GM18861 (cell line): ENCODE measurements around the gene TSPAN33.

Experiments
- ATAC-seq: cut with Tn5 transposase; IDR thresholded peaks from one replicate; pipeline ENCODE4 v1.9.1; 2021; ENCODE audit not compliant: unreplicated experiment

Gene TSPAN33

GRCh38 chr7:129134356-129134987, 10.0 kb upstream of the TSPAN33 start:
- ATAC-seq: no peak

- peak; percentile 70 for ATAC-seq
These were observed 7.4 kb upstream of the TSPAN33 start for GRCh38 chr7:129136887-129137642.

GRCh38 chr7:129143724-129144094, 798 bp upstream of the TSPAN33 start:
- no peak for ATAC-seq

DNA sequence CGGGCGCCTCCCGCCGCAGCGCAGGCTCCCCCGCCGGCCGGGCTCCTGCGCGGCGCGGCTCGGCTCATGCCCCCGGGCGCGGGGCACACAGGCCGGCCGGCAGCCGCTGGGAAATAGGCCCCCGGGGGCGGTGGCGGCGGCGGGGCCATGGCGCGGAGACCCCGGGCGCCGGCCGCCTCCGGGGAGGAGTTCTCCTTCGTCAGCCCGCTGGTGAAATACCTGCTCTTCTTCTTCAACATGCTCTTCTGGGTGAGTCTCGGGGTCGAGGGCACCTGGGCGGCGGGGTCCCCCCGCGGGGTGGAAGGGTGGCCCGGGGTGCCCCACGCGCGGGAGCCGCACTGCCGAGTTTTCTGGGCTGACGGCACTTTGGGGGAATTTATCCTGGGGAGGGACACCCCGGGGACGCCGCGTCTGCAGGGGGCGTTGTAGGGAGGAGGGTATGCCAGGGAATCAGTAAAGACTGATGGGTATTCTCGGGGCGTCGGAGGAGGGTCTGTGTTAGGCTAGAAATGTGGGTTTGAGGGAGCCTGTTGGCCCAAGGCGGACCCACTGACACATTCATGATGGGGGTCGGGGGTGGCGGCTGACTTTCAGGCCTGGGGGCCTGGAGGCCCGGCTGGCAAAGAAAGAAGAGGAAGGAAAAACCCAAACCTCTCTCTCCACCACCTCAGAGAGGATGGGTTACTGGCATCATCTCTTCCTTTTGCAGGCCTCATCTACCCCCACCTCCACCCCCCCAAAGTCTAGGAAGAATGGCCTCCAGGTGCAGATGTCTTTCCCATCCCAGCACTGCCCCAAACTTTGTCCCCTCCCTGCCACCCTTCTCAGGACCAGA, 544 bp downstream of the TSPAN33 start:
- peak; percentile 3 for ATAC-seq

DNA sequence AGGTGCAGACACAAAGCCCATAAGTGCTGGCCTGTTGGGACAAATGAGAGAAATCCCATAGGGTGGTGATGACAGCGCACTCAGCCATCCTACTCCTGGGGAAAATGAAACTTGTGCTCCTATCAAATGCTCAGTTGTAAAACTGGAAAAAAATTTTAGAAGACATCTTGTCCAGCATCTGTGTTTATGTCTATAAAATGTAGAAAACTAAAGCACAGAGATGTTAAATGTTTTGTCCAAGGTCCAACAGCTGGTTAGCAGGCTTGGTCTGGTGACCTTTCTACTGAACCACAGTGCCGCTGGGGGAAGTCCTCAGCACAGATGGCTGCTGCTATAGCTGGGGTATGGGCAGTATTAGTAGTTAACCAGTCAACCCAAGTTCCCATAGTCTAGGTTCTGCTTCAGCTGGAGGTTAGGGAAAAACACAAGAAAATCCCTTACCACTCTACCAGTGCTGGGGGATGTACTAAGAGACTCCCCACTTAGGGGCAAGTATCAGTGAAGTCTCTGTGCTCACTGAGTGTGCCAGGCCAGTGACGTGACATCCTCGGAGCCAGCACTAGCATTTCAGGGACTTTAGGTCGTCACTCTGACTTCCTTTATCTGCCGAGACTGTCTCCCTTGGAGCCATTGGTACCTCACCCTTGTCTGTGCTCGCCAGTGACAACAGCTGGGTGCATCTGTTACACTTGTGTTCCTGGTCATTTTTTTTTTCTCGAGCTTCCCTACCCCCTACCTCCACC, 1.9 kb downstream of the TSPAN33 start:
- ATAC-seq: peak; percentile 65

DNA sequence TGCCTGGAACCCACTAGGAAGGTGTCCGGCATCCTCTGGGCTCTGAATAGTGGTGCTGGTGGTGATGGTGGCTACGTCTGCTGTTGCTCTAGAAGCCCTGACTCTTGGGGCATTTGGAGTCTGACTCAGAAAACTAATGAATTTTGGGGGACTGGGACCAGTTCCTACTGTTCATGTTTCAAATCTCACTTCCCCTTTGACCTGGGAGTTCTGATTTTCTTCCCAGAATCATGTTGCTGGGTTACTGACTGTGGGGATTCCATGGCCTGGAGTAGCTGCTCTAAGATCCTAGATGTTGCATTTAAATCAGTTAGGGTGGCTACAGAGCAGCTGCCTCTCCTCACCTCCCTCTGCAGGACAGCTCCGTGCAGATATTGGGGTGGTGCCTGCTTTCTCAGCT, 3.2 kb downstream of the TSPAN33 start:
- ATAC-seq: no peak

DNA sequence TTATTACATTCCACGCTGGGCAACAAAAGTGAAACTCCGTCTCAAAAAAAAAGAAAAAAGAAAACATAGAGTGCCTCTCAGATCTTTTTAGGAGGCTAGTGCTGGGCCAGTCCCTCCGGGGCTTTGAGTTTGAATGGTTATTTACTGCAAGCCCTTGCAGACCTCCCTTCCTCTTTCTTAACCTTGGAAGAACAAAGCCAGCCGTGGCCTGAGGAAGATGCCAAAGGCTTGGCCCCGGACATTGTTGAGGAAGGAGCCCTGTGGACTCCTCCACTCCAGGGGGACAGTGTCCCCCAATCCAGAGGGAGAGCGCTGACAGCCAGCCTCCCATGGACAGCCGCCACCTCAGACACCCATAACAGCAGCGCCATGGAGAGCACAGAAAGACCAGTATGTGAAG, 5.0 kb downstream of the TSPAN33 start:
- ATAC-seq: no peak

DNA sequence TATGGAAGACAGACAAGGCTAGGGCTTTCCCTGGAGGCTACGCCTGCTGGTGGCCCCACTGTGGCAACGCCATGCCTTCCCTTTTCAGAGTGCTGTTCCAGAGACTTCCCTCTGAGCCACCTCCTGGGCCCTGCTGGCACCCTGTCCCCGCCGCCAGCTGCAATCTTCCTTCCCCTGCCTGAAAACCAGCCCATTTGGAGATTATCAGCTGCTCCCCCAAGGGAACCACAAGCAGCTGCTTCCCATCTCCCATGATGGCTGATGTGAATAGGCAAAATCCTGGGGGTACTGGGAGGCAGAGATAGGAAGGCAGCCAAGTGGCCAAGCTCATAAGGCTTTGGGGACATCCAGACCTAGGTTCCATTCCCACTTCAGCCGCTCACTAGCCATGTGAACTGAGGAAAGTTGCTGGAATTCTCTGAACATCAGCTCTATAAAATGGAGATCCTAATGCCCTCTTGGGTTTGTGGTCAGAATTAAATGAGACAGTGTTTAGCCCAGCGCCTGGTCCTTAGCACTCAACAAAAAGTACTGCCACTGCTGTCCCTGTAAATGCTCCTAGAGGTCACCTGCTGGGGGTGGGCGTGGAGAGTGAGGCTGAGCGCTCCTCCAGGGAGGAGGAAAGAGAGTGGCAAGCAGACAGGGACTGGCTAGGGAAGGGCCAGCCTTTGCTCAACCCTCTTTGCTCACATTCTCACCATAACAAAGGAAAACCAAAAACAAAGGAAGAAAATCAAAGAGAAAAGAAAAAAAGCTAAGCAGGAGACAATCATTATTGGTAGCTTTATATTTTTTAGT, 5.9 kb downstream of the TSPAN33 start:
- ATAC-seq: no peak

DNA sequence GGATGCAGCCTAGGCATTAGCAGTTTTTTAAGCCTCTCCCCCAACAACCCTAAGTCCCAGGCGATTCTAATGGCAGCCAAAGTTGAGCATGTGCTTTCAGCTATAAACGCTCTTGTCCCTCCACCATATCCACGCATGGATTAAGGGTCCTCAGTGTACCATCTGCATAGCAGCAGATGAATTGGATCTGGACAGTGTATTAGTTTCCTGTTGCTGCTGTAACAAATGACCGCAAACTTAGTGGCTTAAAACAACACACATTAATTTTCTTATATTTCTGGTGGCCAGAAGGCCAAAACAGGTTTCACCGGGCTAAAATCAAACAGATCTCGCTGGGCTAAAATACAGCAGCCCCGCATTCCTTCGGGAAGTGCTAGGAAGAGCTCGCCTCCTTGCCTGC, 13.1 kb downstream of the TSPAN33 start:
- ATAC-seq: no peak

DNA sequence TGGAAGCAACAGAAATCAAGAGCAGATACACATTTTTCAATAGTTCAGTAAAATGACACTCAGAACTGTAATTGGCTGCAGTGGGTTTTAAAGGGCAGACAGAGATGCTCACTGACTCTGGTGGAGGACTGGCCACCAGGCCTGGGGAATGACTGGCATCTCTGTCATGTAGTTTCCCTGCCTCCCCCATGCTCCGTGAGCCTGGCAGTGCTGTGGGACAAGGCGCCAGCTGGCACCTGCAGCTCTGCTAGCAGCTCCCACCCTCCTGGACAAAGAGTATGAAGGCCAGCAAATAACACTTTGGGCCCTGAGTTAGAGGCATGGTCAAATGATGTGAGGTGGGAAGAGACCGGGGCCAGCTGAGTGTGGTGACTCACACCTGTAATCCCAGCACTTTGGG, 15.0 kb downstream of the TSPAN33 start:
- ATAC-seq: no peak

GRCh38 chr7:129160161-129160905, 15.8 kb downstream of the TSPAN33 start:
- no peak for ATAC-seq

DNA sequence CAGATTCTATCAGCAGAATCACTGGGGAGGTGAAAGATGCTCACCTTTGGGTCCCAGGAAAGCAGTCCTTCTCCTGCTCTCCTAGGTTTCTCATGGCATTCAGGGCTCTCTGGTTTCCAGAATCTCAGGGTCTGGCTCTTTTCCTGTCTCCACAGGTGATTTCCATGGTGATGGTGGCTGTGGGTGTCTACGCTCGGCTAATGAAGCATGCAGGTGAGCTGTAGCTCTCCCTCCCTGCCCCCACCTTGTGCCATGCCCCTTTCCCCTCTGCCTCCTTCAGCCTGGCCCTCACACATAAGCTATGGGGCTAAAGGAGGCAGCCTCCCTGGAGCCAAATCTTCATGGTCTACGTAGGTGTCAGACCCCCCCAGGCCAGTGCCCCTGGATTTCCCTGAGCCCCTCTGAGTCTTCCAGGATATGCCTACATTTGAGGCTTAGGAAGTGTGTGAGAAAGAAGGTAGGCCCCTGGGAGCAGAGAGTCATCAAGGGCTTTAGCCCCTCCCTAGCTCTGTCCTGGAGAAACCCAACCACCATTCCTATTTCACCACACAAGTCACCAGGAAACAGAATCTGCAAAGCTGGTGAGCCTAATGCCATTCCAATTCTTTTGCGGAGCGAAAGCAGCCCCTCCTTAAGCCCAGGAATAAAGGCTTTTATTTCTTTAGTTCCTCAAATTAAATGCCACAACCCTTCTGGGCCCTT, 17.2 kb downstream of the TSPAN33 start:
- no peak for ATAC-seq

- ATAC-seq: no peak
These were observed 18.2 kb downstream of the TSPAN33 start for GRCh38 chr7:129162732-129163131.

DNA sequence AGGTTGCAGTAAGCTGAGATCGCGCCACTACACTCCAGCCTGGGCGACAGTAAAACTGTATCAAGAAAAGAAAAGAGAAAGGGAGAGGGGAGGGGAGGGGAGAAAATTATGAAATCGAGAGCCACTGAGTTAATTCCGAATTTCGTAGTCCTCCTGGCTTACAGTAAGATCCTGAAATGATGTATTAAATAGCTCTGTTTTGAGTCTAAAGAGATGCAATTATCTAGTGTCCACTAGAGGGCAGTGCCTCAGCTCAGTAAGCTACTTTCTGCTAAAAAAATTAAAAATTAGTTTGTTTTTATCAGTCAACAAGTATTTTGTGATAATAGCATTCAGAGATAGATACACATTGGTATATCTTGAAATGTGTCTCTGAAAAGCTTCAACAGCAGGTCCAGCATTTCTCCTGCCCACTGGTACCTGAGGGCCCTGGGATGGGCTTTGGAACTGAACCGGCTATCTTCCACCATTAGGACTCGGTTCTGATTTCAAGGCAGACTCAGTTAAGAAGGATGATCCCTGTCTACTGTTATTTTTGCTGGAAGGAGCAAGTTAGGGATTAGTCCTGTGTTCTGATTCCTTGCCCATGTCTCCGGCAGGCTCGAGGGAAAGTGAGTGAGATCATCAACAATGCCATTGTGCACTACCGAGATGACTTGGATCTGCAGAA, 19.5 kb downstream of the TSPAN33 start:
- ATAC-seq: no peak

GRCh38 chr7:129166745-129167144, 22.2 kb downstream of the TSPAN33 start:
- no peak for ATAC-seq

- no peak for ATAC-seq
These were observed 23.3 kb downstream of the TSPAN33 start for GRCh38 chr7:129167817-129168216.

DNA sequence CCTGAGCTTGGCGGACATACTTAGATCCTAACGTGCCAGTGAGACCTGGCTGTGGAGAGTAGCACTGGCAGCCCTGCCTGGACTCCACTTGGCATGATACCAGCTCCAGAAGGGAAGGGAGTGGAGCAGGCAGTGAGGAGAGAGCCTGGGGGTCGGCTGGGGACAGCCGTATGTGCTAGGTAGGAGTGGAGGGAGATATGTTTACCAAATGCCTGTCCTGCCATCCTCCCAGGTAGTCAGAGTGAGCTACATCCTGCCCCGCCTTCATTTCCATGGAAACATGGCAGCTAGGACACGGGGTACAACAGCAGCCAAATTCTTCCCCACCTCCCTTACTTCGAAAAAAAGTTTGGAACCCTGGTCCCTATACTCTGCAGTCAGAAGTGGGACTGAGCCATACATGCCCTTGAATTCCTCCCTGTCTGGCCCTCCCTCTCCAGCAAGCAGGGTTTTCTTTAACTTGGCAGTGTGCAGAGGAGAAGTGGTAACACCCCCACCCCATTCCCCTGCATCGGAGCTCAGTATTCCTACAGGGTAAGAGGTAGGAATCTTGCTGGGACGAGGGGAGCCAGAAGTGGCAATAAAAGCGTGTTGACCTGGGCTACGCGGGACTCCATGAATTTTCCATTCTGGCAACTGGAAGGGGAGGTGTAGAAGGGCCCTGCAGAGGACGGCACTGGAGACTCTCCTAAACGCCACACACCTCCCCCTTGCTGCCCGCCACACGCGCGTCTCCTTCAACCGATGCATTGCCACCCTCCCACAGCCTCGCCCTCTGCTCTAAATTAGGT, 23.9 kb downstream of the TSPAN33 start:
- ATAC-seq: no peak

DNA sequence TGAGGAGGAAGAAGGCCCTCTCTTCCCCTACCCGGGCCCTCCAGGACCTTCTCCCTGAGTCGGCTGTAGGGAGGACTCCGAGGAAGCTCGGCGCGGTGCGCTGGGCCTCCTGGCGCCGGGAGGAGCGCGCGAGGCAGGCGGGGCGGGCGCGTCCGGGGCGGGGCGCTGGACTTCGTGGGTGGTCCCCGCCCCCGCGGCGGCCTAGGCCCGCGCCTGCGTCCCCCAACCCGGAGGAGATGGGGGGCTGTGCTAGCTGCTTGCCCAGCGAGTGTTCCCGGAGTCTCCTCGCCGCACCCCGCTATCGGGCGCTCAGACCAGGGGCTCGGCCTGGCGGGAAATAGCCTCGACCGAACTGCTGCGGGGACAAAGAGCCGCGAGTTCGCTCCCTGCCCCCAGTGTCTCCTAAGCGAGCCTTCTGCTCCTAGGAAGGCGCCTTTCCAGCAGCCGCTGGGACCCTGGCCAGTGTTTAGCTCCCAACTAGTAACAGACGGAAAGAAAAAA, 24.7 kb downstream of the TSPAN33 start:
- no peak for ATAC-seq
